Activated CD4-positive, alpha-beta T cell treated with anti-CD3 and anti-CD28 coated beads for 48 hours (primary cell): ENCODE measurements around the gene PHF21B.
"Not testable (repeated sequence)": the region's sequence is repeated elsewhere in the genome, so short reads cannot be mapped to it uniquely, and the experiment has no call there.

Source experiments
- DNase-seq: peaks from one replicate; pipeline ENCODE4 v3.0.0-alpha.2; 2020

PHF21B gene

GRCh38 chr22:44916281-44917231 lies 93.2 kb downstream of the PHF21B start:
- DNase-seq: no peak

DNA sequence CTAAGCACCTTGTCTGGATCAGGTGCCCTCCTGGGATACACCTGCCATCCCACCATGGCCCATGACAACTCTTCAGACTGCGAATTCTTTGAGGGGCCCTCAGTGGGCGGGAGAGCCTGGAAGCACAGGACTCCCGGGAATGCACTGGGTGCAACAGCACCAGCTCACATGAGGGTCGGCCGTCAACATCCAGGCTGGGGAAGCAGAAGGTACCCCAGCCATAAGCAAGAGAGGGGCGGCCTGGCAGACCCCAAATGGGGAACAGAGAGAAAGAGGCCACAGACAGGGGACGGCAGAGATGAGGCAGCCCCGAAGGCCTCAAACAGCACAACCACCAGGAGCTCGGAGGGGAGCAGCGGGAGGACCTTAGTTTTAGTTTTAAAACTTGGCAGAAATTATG lies 94.4 kb downstream of the PHF21B start:
- no peak for DNase-seq

DNA sequence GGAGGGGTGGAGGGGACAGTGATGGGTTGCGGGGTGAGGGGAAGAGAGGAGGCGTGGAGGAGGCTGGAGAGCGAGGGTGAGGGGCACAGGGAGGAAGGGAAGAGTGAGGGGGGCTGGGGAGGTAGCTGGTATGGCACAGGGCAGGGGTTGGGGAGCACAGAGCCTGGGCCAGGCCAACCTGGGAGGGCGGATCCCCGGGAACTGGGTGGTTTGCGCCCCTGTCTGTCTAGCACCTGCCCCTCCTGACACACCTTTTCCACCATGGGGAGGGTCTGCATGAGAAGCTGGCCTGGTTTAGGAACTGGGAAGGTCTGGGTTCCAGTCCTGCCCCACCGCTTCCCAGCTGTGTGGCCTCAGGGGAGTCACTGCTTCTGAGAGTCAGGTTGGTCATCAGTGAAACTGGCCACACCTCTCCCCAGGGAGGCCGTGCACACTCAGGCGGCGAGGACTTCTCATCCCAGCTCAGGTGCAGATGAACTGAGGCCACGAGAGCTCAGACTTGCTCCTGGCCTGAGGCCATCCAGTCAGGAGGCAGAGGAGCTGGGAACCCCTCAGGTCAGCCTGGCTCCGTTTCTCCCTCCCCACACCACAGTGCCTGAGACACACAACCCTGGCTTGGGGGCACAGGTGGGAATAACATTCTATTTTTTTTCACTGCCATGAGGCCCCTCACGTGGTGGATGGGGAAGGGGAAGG lies 95.6 kb downstream of the PHF21B start:
- no peak for DNase-seq

GRCh38 chr22:44913198-44913983 lies 96.4 kb downstream of the PHF21B start:
- no peak for DNase-seq

- no peak for DNase-seq
These were observed 100.6 kb downstream of the PHF21B start for GRCh38 chr22:44909241-44909640.

DNA sequence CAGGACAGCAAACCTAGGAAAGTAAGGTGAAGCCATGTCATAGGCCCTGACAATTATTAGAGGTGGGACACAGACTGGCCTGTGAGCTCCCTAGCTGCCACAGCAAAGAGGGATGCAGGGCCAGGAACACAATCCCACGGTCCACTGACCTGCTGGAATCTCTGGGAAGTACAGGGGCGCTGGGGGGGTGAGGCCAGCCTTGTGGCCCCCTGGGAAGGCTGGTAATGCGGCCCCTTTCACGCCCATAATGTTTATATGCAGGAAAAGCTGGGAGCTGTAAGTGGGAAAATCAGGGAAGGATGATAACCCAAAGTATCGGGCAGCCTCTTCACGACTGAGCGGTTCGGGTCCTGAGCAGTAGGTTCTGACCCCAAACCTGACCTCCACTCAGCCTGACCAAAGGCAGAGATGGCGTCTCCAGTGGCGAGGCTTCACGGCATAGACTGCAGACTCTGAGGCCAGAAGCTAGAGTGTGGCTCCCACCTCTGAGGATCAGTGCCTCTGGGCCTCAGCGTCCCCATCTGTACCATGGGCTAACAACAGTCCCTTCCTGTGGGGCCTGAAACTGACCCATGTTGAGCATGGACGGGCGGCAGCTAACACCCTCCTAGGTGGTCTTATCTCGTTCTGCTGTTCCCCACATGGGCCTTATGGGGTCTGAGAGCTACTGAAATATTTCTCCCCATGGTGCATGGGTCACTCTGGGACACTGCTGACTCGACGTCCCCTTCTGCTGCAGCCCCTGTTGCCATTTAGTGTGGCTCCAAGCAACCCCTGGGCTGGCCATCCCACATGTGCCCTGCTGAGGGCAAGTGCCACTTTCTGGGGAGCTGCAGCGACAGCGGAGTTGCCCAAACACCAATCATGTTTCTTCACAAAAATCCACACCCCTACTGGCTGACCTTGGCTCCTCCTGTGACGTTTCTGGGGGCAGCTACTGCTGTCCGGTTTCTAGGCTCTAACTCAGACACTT lies 101.8 kb downstream of the PHF21B start:
- no peak for DNase-seq

GRCh38 chr22:44906999-44907644 lies 102.7 kb downstream of the PHF21B start:
- DNase-seq: no peak

GRCh38 chr22:44906248-44906936 lies 103.4 kb downstream of the PHF21B start:
- no peak for DNase-seq

DNA sequence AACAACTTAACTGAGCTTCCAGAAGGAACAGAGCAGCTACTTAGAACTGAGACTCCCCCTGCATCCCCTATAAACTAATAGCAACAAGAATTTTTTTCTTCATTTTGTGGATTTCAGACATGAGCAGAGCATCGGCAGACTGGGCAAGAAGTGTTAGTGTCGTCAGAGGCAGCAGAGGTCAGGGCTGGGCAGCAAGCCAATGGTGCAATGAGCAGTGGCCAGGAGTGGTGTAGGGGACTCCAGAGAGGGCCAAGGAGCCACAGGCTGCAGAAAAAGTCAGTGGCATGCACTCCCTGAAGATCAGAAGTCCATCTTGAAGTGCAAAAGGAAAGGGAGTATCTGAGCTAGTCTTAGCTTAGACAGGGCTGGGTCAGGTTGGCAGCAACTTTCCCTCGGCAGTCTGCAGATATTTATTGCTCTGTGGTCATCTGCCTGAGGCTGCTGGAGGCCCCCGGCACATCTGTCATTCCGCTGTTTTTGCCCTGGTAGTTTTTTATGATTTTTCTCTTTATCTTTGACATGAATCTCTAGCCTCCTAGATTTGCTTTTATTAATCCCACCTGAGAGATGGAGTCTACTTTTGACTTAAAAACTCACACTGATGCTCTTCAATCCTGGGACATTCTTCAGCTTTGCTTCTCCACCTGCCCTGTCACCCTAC lies 105.2 kb downstream of the PHF21B start:
- not testable (repeated sequence) for DNase-seq

- not testable (repeated sequence) for DNase-seq
These were observed 106.6 kb downstream of the PHF21B start for GRCh38 chr22:44903164-44903563.

DNA sequence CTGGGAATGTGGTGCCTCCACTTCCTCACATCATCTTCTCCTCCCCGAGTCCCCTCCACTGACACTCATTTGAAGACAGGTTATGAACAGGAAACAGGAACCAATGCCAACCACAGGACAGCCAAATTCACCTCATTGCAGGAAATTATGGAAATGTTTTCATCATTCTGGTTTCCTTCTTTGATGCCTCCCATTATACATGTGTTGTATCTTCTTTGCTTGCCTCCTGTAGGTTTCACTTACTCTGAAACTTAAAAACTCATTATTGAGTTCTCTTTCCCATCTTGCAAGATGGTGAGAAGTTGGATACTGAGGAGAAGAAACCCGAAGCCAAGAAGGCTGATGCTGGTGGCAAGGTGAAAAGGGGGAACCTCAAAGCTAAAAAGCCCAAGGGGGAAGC lies 108.5 kb downstream of the PHF21B start:
- DNase-seq: no peak

GRCh38 chr22:44898236-44898635 lies 111.6 kb downstream of the PHF21B start:
- no peak for DNase-seq

- no peak for DNase-seq
These were observed 114.3 kb downstream of the PHF21B start for GRCh38 chr22:44895296-44896055.

DNA sequence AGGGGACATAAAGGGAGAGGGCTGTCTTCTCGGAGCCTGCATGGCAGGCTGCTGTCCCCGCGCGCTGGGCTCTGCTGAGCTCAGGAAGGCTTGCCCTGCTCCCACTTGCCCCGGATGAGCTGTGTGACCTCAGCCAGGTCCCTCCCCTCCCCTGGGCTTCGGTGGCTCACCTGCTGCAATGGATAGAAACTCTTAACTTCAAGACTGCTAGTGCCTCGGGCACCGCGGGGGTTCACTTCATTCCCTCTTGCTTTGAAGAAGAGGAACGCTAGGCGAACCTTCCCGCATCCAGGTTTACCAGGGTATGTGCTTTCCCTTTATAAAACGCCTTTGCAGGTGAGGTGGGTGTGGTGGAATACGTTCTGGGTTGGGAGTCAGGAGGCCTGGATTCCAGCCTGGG lies 115.0 kb downstream of the PHF21B start:
- no peak for DNase-seq

GRCh38 chr22:44894321-44894720 lies 115.5 kb downstream of the PHF21B start:
- no peak for DNase-seq

GRCh38 chr22:44893731-44894080 lies 116.1 kb downstream of the PHF21B start:
- no peak for DNase-seq

GRCh38 chr22:44892803-44893730 lies 116.7 kb downstream of the PHF21B start:
- DNase-seq: no peak

DNA sequence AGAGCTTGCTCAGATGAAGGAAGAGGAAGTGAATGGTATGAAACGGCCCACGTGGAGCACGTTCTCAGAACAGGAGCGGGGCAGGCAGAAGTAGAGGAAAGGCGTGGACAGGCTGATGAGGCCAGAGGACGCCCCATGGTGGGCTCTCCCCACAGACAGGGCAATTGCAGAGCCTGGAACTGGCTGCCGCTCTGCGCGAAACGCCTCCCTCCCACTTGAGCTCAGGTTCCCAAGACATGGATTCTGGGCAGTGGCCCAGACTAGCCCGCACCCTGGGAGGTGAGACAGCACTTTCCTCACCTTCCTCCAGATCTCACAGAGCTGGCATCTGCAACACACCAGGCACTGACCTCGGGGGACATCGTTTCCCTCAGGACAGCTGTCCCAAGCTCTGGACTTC lies 117.6 kb downstream of the PHF21B start:
- no peak for DNase-seq
